HG03064 (cell line): Measurements from ENCODE around the gene CHFR.

Source experiments
- ATAC-seq: cut with Tn5 transposase; IDR thresholded peaks from one replicate; pipeline ENCODE4 v1.9.1; 2021; ENCODE audit warnings: low read depth; ENCODE audit not compliant: unreplicated experiment

Gene CHFR

GRCh38 chr12:132783917-132784531 lies 103.4 kb downstream of the CHFR start:
- ATAC-seq: no peak
